Measurements from ENCODE around the gene ZNF529. TPM values are rescaled to one million over a fixed set of nuclear protein-coding genes. Genes with fewer than 3 reads are reported as not detected.

ZNF529 gene
- total RNA-seq, 2 donors from 2014 or later: 8.4 to 13.5 TPM

GRCh38 chr19:36527873-36528193, 45.3 kb downstream of the ZNF529 start:
- no peaks in the 10 kb centered on the region for H3K27me3 ChIP-seq (replicated peaks; ENCODE audit: insufficient read depth)
- H3K9me3 ChIP-seq: no peaks in the 10 kb centered on the region
- no peak for DNase-seq (ENCODE audit: low spot score)
- TF ChIP-seq POLR2AphosphoS5 (IDR thresholded peaks at IDR 0.05): no peak
- TF ChIP-seq POLR2A (IDR thresholded peaks at IDR 0.05): no peak
- no peak for TF ChIP-seq CTCF (IDR thresholded peaks at IDR 0.05)
- H3K27ac ChIP-seq: peak overlapping the region; percentile 94 to 96
- no peaks in the 10 kb centered on the region for H3K36me3 ChIP-seq
- intact Hi-C loops (cut with DNase I): loop anchor here (2.0 kb wide), 1 partner anchor 39 kb away; the partner anchor contains the start of gene ZNF566
- H3K4me3 ChIP-seq: peak overlapping the region; percentile 67 to 76
- under 1% methylated on average over 13 of the region's 13 CpGs for WGBS
- no peaks in the 10 kb centered on the region for H3K4me1 ChIP-seq (replicated peaks)

DNA sequence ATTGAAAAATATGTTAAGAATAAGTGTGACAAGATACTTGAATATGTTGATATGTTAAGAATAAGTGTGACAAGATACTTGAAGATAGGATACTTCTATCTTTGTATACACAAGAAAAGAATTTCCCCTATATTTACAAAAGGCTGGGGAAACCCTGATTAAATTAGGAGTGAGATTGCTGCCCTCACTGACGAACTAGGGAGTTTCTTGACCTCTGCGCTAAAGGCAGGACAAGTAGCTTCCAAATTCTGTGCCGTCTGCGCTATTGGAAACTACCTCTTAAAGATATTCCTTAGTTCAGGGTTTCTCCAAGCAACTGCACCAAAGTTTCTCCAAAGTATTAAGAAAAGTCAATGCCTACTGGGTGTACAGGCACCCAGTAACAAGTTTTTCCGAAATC, 45.8 kb downstream of the ZNF529 start:
- intact Hi-C loops (cut with DNase I): no loop called here
- Histone ChIP-seq H3K4me1 (replicated peaks) (no peaks in the 10 kb centered on the region), H3K9me3 (no peaks in the 10 kb centered on the region), H3K27ac (peak overlapping the region in 1 of 2 donors; percentile 96), H3K27me3 (replicated peaks; ENCODE audit: insufficient read depth) (no peaks in the 10 kb centered on the region), H3K36me3 (no peaks in the 10 kb centered on the region), H3K4me3 (peak overlapping the region; percentile 67 to 76)
- TF ChIP-seq POLR2AphosphoS5 (IDR thresholded peaks at IDR 0.05) (no peak), CTCF (IDR thresholded peaks at IDR 0.05) (no peak), POLR2A (IDR thresholded peaks at IDR 0.05) (no peak)
- 12% methylated on average over 5 of the region's 5 CpGs for WGBS
- DNase-seq (ENCODE audit: low spot score): no peak

DNA sequence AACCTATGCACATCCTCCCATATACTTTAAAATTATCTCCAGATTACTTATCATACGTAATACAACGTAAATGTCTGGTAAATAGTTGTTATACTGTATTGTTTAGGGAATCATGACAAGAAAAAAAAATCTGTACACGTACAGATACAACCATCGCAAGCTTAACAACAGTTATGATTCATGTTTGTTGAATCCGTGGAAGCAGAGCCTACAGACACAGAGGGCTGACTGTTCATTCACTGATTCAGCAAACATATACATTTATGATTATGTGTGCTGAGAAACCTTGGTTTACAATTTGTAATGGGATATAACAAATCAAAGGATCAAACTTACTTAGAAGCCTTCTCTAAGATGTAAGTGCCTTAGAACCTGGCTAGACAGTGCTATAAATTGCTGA, 46.5 kb downstream of the ZNF529 start:
- 83% methylated on average over 5 of the region's 5 CpGs for WGBS
- Histone ChIP-seq H3K4me1 (replicated peaks) (no peaks in the 10 kb centered on the region), H3K4me3 (no peak overlapping the region), H3K27ac (no peak overlapping the region), H3K9me3 (no peaks in the 10 kb centered on the region), H3K27me3 (replicated peaks; ENCODE audit: insufficient read depth) (no peaks in the 10 kb centered on the region), H3K36me3 (no peaks in the 10 kb centered on the region)
- intact Hi-C loops (cut with DNase I): no loop called here
- no peak for TF ChIP-seq POLR2AphosphoS5 (IDR thresholded peaks at IDR 0.05)
- TF ChIP-seq POLR2A (IDR thresholded peaks at IDR 0.05): no peak
- TF ChIP-seq CTCF (IDR thresholded peaks at IDR 0.05): no peak
- DNase-seq (ENCODE audit: low spot score): no peak

GRCh38 chr19:36524617-36525016, 48.5 kb downstream of the ZNF529 start:
- intact Hi-C loops (cut with DNase I): no loop called here
- Histone ChIP-seq H3K27ac (no peak overlapping the region), H3K36me3 (no peaks in the 10 kb centered on the region), H3K4me1 (replicated peaks) (no peaks in the 10 kb centered on the region), H3K27me3 (replicated peaks; ENCODE audit: insufficient read depth) (no peaks in the 10 kb centered on the region), H3K4me3 (no peak overlapping the region), H3K9me3 (no peaks in the 10 kb centered on the region)
- WGBS: 99% methylated on average over 4 of the region's 4 CpGs
- DNase-seq (ENCODE audit: low spot score): no peak
- TF ChIP-seq CTCF (IDR thresholded peaks at IDR 0.05) (no peak), POLR2AphosphoS5 (IDR thresholded peaks at IDR 0.05) (no peak), POLR2A (IDR thresholded peaks at IDR 0.05) (no peak)

DNA sequence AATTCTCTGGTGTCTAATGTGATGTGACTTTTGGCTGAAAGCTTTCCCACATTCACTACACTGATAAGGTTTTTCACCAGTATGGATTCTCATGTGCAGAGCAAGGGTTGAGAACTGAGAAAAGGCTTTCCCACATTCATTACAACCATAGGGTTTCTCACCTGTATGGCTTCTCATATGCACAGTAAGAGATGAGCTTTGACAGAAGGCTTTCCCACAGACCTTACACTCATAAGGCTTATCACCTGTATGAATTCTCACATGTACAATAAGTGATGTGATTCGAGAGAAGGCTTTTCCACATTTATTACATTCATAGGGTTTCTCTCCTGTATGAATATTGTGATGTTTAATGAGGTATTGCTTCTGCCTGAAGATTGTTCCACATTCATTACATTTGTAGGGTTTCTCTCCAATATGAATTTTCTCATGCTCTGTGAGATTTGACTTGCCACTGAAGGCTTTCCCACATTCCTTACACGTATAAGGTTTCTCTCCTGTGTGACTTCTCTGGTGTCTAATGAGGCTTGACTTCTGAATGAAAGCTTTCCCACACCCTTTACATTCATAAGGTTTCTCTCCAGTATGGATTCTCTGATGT, 59.0 kb downstream of the ZNF529 start:
- intact Hi-C loops (cut with DNase I): no loop called here
- WGBS: 96% methylated on average over 2 of the region's 2 CpGs
- no peak for TF ChIP-seq CTCF (IDR thresholded peaks at IDR 0.05)
- no peak for TF ChIP-seq POLR2A (IDR thresholded peaks at IDR 0.05)
- H3K27me3 ChIP-seq (replicated peaks; ENCODE audit: insufficient read depth): no peaks in the 10 kb centered on the region
- no peak for DNase-seq (ENCODE audit: low spot score)
- H3K9me3 ChIP-seq: peaks cover 14% of the 10 kb centered on the region
- peaks cover 8 to 28% of the 10 kb centered on the region in 2 donors for H3K36me3 ChIP-seq
- no peaks in the 10 kb centered on the region for H3K4me1 ChIP-seq (replicated peaks)
- H3K4me3 ChIP-seq: no peak overlapping the region
- no peak overlapping the region for H3K27ac ChIP-seq
